GM21447 (cell line): ENCODE data around the gene KIF16B.
"Not testable (repeated sequence)": the region's sequence is repeated elsewhere in the genome, so short reads cannot be mapped to it uniquely, and the experiment has no call there.

Experiments used
- ATAC-seq: cut with Tn5 transposase; IDR thresholded peaks from one replicate; pipeline ENCODE4 v1.9.1; 2021; ENCODE audit not compliant: unreplicated experiment

KIF16B gene

DNA sequence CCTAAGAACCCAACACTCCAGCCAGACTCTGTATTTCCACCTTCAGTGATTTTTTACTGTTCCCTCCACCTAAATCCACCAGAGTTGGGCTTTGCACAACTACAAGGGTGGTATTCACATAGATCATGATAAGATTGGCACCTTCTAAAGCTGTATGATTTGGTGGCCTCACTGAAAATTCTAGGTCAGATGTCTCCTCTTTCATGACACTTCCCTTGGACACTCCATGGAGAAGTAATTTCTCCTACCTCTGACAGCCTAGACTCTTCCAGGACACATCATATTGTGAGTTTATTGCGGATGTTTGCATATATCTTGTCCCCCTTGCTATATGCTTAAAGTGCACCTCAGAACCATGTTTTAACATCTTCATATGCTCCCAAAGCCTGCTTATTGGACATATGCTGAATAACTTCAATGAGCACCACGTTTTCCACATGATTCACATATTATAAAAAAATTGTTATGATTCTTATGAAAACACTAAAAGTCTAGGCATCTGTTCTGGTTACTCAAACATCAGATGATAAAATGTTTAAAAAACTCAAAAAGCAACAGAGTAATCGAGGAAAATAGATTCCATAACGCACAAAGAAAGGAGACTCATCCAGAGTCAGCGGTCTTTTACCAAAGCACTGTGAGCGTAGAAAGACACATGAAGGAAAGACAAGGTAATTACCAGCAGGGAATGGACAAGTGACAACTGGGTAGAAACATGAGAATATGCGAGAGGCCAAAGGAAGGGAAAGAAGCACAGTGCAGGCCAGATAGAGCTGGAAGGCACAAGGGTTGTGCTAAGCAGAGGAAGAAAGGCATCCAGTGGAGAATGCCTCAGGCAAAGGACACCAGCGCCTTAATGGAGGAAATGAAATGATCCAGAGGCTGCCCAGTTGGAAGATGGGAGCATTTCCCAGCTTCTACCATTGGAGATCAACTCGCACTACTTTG lies 46.5 kb downstream of the KIF16B start:
- no peak for ATAC-seq

DNA sequence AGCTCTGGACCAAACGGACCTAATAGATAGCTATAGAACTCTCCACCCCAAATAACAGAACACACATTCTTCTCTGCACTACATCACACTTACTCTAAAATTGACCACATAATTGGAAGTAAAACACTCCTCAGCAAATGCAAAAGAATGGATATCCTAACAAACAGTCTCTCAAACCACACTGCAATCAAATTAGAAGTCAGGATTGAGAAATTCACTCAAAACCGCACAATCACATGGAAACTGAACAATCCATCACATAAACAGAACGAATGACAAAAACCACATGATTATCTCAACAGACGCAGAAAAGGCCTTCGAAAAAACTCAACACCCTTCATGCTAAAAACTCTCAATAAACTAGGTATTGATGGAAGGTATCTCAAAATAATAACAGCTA lies 50.6 kb downstream of the KIF16B start:
- ATAC-seq: not testable (repeated sequence)

DNA sequence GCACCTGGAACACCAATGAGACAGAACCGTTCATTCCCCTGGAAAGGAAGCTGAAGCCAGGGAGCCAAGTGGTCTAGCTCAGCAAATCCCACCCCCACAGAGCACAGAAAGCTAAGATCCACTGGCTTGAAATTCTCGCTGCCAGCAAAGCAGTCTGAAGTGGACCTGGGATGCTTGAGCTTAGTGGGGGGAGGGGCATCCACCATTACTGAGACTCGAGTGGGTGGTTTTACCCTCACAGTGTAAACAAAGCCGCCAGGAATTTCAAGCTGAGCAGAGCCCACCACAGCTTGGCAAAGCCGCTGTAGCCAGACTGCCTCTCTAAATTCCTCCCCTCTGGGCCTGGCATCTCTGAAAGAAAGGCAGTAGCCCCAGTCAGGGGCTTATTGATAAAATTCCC lies 53.1 kb downstream of the KIF16B start:
- no peak for ATAC-seq

DNA sequence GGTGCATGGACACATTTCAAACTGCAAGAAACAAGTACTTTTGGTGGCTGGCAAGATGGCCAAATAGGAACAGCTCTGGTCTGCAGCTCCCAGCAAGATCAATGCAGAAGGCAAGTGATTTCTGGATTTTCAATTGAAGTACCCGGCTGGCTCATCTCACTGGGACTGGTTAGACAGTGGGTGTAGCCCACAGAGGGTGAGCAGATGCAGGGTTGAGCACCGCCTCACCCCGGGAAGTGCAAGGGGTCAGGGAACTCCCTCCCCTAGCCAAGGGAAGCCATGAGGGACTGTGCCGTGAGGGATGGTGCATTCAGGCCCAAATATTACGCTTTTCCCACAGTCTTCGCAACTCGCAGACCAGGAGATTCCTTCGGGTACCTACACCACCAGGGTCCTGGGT lies 53.6 kb downstream of the KIF16B start:
- ATAC-seq: not testable (repeated sequence)

DNA sequence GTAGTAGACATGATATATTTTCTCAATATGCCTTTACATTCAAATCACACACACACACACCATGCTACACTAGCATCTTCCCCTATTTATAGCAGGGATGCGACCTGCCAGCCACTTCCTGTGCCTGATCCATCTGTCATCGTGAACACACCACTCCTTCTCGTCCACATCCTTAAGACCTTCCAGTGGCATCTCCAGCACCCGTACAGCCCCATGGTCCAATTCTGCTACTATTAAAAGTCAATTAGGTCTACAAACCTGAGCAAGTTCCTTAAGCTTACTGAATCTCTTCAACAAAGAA lies 54.5 kb downstream of the KIF16B start:
- ATAC-seq: no peak

DNA sequence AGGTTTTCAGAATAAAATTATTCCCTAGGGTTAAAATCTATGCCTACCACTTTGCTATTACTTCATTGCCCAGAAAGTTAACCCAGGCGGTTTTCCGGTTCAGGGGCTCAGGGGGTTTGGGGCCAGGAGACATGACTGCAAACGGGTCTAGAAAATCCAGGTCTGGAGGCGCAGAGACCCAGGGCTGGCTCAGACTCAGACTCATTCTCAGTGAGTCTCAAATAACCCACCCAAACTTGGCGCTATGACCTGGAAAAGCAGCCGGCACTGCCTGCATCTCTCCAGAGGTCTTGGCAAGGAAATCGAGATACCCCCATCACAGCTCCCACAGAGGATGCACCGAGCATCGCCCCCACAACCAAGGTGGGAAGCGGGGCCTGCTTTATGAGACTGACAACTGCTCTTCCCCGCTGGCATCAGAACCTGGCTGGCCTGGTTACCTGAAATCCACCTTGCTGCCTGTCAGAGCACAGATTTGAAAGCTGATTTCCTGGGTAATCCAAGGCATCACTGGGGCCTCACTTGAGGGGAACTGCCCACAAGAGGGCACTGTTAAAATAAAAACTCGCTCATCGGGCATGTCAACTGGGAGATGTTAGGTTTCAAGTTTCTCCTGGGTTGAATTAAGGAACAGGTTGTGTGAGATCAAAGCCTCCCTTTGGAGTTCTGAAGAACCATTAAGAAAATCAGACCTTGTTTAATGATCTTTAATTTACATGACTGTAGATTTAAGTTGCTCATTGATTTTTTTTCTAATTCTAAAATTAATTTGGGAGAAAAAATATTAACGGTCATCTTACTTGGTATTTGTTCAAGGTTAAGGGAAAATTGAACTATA lies 55.1 kb downstream of the KIF16B start:
- no peak for ATAC-seq

DNA sequence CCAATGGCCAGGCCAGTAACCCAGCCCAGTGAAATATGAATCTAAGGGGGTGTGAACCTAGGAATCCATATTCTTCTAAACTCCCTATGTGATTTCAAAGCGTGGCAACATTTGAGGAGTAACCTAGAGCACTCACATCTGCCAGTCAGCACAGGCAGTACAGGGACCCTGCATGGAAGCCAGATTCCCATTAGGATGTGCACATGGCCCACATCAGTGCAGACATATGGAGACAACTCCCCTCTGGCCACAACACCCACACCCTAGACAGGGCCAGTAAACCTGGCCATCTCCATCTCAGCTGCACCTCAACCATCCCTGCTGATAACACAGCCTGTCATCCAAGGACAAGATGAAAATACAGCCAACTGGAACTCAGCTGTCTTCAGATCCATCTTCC lies 56.5 kb downstream of the KIF16B start:
- ATAC-seq: no peak

DNA sequence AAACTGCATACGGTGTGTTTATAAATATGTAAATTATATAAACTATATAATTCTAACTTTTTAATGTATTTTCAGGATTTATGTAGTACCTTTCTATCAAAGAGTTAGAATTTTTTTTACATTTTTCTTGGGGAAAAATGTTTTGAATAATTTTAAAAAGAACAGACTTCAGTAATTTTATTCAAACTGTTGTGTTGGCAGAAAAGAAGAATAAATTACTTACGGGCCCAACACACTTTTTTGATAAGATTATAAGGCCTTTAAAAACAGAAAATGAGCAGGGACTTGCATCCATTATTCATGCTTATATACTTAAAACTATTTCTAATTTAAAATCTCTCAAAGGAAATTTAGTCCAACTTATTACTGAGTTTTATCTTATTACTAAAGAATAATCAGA lies 58.2 kb downstream of the KIF16B start:
- ATAC-seq: no peak

DNA sequence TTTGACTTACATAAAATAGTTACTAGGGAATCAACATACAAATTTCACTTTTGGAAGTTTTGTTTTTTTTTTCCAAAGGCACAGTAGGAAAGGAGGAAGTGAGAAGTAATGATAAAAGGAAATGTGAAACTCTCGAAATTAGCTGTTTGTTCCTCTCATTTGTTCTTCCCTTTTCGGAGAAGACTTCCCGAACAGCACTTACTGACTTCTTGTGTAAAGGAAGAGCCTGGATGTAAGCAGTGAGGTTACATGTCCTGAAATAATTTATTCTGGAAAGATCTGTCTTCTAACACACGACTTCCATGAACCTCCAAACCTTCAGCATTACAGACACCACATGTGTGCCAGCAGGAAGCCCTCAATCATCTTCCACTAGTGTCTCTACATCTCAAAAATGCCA lies 59.1 kb downstream of the KIF16B start:
- ATAC-seq: no peak

DNA sequence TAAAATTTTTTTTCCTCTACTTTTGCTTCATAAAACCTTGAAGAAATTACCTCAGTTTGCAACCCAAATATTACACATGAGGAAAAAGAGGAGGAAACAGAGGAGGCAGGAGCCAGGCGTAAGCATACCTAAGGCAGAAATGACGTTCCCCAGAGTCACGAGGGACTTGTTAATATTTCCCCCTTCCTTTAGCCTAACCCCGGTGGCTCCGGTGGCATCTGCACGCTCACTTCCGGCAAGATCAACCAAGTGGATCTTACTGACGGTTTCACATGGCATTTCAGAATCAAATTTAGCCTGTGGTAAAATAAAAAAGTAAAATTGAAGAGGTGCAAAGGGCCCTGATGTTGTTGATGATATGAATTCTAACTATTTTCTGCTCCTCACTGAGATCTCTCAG lies 67.4 kb downstream of the KIF16B start:
- ATAC-seq: no peak

DNA sequence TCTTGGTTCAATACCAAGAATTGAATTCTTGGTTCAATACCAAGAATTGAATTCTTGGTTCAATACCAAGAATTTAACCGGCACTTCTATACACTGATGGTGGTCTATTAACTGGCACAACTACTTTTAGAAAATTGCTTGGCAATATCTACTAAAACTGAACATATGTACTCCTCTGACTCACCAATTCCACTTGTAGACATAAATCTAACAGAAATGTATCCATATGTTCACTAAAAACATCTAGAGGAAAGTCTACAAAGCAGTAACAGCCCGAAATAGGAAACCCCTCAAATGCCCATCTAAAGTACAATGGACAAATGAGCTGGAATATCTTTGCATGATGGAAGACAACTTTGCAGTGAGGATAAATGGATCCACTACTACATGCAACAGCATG lies 71.9 kb downstream of the KIF16B start:
- ATAC-seq: no peak

DNA sequence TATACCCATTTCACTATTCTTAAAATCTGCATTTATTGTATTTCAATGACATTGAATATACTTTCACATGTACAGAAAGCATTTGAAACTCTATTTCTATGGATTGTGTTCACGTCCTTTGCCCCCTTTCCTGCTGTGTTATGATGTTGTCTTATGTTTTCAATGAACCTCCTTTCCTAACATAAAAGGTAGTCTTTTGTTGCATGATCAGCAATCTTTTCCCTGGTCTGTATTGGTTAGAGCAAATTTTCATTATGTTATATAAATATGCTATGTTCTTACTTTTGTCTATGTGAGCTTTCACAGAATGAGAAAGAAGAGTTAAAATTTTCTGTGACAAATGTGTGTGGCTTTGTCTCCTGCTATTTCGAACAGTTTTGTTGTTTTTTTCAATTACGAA lies 73.1 kb downstream of the KIF16B start:
- no peak for ATAC-seq

DNA sequence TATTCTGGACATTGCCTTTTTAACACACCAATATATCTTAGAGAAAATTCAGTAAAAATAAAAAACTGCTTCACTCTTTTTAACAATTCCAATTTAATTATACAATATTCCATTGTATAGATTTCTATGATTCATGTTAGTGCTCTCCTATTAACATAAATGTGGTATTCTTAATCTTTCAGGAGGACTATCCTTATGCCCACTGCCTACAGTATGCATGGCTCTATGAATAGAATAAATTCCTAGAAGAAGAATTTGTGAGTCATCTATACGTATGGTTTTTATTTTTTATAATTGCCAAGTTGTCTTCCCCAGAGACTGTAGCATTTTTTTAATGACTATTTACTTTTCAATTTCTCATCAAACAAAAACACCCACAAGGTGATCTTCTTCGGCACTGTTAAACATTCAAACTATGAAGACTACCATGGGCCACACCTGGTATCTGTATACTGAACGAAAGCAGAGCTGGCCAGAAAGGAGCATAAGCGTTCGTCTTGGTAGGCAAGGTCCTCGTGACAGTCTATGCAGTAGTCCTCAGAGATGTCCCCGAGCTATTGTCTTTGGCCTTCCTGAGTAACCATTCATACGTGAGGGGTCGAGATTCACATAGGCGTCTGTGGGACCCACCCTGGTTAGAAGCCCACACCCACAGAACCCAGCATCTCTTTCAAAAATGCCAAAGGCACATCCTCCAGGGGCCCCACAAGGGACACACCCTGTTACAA lies 74.6 kb downstream of the KIF16B start:
- ATAC-seq: no peak

DNA sequence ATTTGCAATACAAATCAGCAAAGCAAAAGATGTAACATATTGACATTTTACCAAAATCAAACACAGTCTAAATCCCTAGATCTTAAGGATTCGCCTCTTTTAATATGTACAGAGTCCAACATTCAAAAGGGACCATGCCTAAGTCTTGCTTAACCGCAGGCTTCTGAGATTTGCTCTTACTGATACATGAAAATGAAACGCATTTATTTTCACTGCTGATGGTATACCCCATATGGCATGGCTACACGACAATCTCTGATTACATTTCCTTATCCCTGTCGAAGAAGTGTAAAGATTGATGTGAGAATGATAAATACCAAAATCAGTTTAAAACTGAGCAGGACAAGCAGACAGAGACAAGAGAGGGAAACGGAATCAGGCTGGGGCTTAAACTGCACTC lies 75.4 kb downstream of the KIF16B start:
- ATAC-seq: no peak

DNA sequence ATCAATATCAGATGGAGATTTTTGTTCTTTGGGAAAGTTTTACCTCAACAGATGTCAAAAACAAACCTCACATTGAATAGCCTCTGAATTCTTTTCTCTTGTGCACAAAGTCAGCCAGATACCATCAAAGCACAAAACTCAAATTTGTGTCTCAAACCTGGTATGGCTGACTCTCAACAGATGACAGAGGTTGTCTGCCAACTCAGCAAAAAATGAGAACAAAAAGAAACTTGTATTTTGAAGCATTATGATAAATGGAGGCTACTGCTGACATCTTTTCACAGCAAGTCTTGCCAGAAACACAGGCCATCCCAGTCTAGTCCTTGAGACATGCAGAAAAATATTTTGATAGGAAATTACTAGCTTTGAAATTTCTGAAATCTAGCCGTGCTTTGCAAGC lies 79.8 kb downstream of the KIF16B start:
- no peak for ATAC-seq

DNA sequence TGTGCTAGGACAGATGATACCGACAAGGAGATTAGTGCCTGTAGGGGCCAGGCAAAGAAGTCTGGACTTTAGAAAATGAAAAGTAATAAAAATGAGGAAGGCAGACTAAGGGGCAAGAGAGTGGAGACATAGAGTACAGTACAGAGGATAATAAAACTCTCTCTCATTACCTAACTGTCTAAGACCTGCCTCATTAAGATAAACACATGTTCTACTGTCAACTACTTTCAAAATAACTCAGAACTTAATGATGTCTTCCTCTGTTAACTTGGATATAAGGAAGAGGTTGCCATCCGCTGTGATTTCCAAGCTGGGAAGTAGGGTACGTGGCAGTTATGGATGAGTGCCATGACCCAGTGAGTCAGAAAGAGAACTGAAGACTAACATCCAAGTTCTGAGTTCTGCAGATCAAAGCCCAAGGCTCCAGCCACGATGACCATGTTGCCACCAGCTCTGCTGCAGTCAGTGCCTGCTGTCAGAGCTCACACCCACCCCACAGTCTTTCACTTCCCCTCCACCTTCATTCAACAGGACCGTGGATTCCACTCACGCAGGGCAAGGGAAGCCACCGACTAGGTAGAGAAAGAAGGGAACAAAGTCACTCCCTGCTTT lies 81.8 kb downstream of the KIF16B start:
- no peak for ATAC-seq

DNA sequence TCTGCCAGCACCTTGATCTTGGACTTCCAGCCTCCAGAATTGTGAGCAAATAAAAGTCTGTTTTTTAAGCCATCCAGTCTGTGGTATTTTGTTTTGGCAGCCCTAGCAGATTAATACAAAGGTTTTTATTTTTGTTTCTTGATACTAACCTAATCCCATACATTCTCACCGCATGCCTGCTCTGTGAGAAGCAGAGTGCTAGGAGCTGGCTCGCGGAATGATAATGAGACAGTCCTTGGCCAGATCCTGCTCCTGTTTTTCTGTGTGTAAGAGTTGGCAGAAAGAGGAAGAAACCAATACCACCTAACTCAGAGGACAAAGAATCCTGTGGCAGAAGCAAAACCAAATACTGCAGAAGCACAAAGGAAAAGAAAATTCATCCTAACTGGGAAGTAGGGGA lies 82.6 kb downstream of the KIF16B start:
- no peak for ATAC-seq

DNA sequence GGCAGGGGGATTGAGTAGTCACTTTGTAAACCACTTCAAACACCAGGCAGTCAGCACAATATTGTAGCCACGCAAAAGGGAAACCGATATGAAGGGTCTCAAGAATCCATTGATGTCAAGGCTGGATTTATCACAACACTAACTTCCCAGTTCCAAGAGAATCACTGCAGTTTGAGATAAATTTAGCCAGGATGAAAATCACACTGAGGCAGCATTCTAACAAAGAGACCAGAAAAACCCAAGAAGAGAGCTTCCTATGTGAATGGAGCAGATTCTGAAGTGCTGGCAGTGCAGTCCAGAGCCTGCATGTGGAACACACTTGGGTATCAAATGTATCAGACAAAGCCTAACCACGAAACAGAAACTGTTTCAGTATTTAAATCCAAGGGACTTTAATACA lies 84.6 kb downstream of the KIF16B start:
- no peak for ATAC-seq

DNA sequence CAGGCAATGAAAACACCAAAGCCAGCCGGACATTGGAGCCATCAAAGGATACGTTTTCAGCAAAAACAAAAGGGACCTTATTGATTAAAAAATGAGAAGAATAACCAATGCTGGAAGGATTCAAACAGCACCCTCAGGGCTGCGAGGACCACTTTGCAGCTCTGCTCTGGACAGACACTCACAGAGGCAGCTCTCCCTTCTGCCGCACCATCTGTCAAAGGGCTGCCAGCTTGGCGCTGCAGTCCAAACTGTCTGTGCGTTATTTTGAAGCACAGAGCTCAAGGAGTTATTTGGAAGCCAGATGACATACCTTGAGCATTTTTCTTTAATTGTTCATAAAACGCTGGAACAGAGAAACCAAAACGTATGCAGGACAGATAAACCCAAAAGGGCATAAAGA lies 85.2 kb downstream of the KIF16B start:
- ATAC-seq: no peak

DNA sequence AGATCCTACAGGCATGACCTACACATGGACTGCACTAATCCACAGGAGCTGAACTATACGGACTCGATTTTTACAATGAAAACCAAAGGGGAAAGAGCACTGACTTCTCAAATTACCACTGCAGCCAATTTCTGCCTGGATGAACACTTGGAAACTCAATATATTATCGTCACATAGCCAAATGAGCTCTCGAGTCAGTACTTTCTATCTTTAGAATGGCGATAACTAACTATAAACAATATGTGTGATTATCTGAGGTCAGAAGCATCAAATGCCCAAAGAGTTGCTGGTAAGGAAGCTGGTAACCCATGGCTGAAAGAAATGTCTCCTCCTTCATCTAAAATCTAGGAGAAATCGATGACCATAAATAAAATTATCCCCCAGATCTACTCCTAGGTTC lies 86.7 kb downstream of the KIF16B start:
- no peak for ATAC-seq

DNA sequence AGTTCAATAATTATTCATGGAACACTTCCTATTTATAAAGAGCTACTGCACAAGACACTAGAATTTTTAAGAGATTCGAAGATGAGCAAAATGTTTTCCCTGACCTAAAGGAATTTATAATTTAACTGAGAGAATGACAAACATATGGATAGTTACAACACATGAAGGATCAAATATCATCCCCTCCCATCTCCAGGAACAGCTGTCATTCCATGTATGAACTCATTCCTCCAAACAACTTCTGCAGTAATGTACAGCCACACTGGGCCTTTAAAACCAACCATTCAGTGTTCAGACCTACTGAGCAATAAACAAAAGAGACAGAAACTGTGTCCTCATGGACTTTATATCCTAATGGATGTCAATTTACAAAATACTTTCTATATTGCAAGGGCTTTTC lies 87.8 kb downstream of the KIF16B start:
- ATAC-seq: no peak
